Colonic mucosa (tissue), 4 donors: ENCODE data around the gene COX19. TPM values are rescaled to one million over a fixed set of nuclear protein-coding genes. Genes with fewer than 3 reads are reported as not detected.

ENCODE experiments used
- DNase-seq: peaks from one replicate; pipeline ENCODE4 v3.0.0-alpha.2; 2020
- H3K27ac ChIP-seq: fragments of 200-600 bp; one replicate; pipeline ENCODE4 v1.8.0; 2021
- H3K27me3 ChIP-seq: fragments of 200-600 bp; one replicate; pipeline ENCODE4 v1.8.0; 2021
- H3K36me3 ChIP-seq: fragments of 200-600 bp; one replicate; pipeline ENCODE4 v1.8.0; 2021
- H3K4me1 ChIP-seq: fragments of 200-600 bp; one replicate; pipeline ENCODE4 v1.8.0; 2021; ENCODE audit warnings: mild to moderate bottlenecking
- H3K4me3 ChIP-seq: fragments of 200-600 bp; one replicate; pipeline ENCODE4 v1.8.0; 2021
- H3K9ac ChIP-seq, 2 donors: one replicate each; pipeline ENCODE4 v1.7.0; 2013; ENCODE audit warnings: control low read depth in 2 of 2, low read depth in 2 of 2, low read length in 2 of 2
- H3K9me3 ChIP-seq: fragments of 200-600 bp; one replicate; pipeline ENCODE4 v1.8.0; 2021
- CTCF ChIP-seq: fragments of 200-600 bp; IDR thresholded peaks from one replicate; pipeline ENCODE4 v1.8.0; 2022; ENCODE audit warnings: antibody characterized with exemption, mild to moderate bottlenecking
- intact Hi-C: fragments of 100-400 bp; cut with DNase I; formaldehyde crosslinking; loops from one replicate; pipeline ENCODE4 v1.14.1; 2022
- total RNA-seq, 2 donors: library from RNA; stranded (reverse); fragmentation: NEBNext Ultra II Directional in 1 of 2; extraction: Animal tissue kit (Norgen Biotek cat#: 25700) in 1 of 2; gene quantifications; one replicate each; pipeline ENCODE4 v1.2.1, GENCODE V29; 2021
- donor health status: healthy.
- donor health status: DM: no; HTN: no; CAD: no.
- donor health status: DM: no; HTN: no; CAD: no.

COX19 gene
- total RNA-seq, 2 donors from 2014 or later, result 11.6 to 16.5 TPM

- H3K36me3 ChIP-seq, result no peaks in the 10 kb centered on the region
- H3K4me3 ChIP-seq, result no peak overlapping the region
- no peak for DNase-seq
- peaks cover 4% of the 10 kb centered on the region for H3K4me1 ChIP-seq
- H3K27me3 ChIP-seq, result no peaks in the 10 kb centered on the region
- H3K9ac ChIP-seq, result peak overlapping the region in 1 of 2 donors; percentile 86
- no peak overlapping the region for H3K27ac ChIP-seq
- intact Hi-C loops, result no loop called here
- TF ChIP-seq CTCF, result no peak
- no peaks in the 10 kb centered on the region for H3K9me3 ChIP-seq
Observed at GRCh38 chr7:951881-952547, 23.3 kb downstream of the COX19 start.

- H3K36me3 ChIP-seq, result no peaks in the 10 kb centered on the region
- TF ChIP-seq CTCF, result no peak
- no peak overlapping the region for H3K4me3 ChIP-seq
- peak overlapping the region; percentile 19 to 43 for H3K9ac ChIP-seq
- intact Hi-C loops, result no loop called here
- H3K27me3 ChIP-seq, result no peaks in the 10 kb centered on the region
- no peak for DNase-seq
- H3K4me1 ChIP-seq, result peaks cover 12% of the 10 kb centered on the region
- no peak overlapping the region for H3K27ac ChIP-seq
- H3K9me3 ChIP-seq, result no peaks in the 10 kb centered on the region
Observed at GRCh38 chr7:949021-949934, 26.1 kb downstream of the COX19 start.

- Histone ChIP-seq H3K36me3 (no peaks in the 10 kb centered on the region), H3K27me3 (no peaks in the 10 kb centered on the region), H3K4me1 (peaks cover 12% of the 10 kb centered on the region), H3K9ac (peak overlapping the region; percentile 24 to 46), H3K9me3 (no peaks in the 10 kb centered on the region), H3K27ac (peak overlapping the region; percentile 94), H3K4me3 (no peak overlapping the region)
- no peak for TF ChIP-seq CTCF
- intact Hi-C loops, result no loop called here
- no peak for DNase-seq
Observed at GRCh38 chr7:947391-948210, 27.7 kb downstream of the COX19 start.

GRCh38 chr7:946256-946996, 28.9 kb downstream of the COX19 start:
- no peaks in the 10 kb centered on the region for H3K36me3 ChIP-seq
- peaks cover 12% of the 10 kb centered on the region for H3K4me1 ChIP-seq
- peak overlapping the region; percentile 3 for H3K4me3 ChIP-seq
- peak; percentile 86 for DNase-seq
- peak overlapping the region; percentile 75 to 80 for H3K9ac ChIP-seq
- intact Hi-C loops, result no loop called here
- no peaks in the 10 kb centered on the region for H3K9me3 ChIP-seq
- no peaks in the 10 kb centered on the region for H3K27me3 ChIP-seq
- peak overlapping the region; percentile 94 for H3K27ac ChIP-seq
- no peak for TF ChIP-seq CTCF
